IPS-18c (cell line): ENCODE results near the gene SH3BGRL3.
"Not testable (repeated sequence)": the region's sequence is repeated elsewhere in the genome, so short reads cannot be mapped to it uniquely, and the experiment has no call there.

Experiments
- H3K4me3 ChIP-seq: 2 replicates; pipeline ENCODE4 v1.7.0; 2013; ENCODE audit warnings: low read depth, mild to moderate bottlenecking, low read length, moderate library complexity; ENCODE audit not compliant: insufficient read depth
- H3K9me3 ChIP-seq: one replicate; pipeline ENCODE4 v1.6.1; 2013; ENCODE audit warnings: mild to moderate bottlenecking, low read length, moderate library complexity; ENCODE audit not compliant: control insufficient read depth, insufficient read depth

Gene SH3BGRL3

DNA sequence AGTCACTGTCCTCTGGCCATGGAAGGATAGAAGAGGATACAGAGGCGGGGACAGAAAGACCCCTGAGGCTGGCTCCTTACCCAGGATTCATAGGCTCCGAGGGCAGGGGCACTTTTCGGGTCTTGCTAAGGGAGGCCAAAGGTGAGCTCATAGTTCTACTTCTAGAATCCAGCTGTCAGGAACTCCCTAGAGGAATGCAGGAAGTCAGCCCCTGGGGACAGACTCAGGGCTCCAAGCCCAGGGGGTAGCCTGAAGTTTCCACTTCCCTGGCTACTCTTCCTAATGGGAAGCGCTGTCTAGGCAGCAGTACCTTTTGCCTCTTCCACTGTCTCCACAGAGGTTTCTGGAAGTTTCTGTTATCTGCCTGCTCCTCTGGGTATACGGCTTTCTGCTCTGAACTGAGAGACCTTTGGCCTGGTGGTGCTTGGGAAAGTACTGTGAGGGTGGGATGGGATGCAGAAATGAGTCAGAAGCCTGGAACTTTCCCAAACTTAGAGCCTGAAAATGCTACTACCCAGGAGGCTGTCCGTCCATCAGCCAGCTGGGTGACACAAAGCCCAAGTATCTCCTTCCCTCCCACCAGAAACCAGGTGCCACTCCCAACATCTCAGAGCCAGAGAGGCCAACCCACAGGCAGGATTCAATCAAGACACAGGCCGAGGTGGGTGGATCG, 23.0 kb downstream of the SH3BGRL3 start:
- Histone ChIP-seq H3K9me3 (no peaks in the 10 kb centered on the region), H3K4me3 (no peak overlapping the region)

- Histone ChIP-seq H3K4me3 (peak overlapping the region; percentile 72), H3K9me3 (no peaks in the 10 kb centered on the region)
Observed at GRCh38 chr1:26305667-26306289, 25.9 kb downstream of the SH3BGRL3 start.

DNA sequence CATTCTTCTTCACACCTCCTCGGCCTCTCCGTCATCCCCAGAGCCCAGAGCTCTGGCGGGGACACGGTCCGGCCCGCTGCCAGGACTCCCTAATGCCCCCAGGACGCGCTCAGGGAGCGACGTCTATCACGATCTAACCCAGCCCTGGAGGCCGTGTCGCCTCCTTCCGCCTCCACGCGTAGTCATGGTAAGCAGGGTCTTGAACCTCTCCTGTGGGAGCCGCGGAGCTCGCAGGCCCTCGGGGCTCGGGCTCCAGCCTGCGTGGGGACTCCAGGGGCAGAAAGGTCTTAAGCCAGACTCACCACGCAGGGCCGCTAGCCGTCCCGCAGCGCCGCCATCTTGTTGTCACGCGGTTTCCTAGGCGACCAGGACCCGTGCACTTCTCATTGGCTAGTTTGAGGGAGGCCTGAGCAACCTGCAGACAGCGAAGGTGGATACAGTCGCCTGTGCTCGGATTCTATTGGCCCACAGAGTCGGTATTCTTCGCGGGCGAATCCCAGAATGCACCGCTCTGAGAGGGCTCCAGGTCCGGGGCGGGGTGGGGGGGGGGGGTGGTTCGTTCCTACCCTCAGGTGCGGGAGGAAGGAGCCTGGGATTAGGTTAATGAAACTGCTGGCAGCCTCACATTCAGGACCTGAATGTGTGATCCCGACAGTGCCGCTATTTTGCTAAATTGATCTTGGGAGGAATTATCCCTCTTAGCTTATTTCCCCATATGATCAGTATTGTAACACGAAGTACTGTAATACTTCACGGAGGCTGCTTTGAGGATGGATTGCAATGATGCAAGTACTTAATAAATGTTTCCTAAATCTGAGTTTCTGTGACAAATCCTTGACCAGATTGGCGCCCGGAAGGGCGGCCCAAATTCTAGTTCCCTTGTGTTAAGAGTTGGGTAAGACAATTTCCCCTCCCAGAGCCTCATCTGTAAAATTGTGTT, 26.7 kb downstream of the SH3BGRL3 start, which contains the start of gene UBXN11:
UBXN11 (minus strand) TSS at position 347 of the 940 bp plus-strand sequence. CDS start 3,753 bp downstream, outside the sequence.
- Histone ChIP-seq H3K9me3 (no peaks in the 10 kb centered on the region), H3K4me3 (peak within 1 kb of the TSS; percentile 72)

GRCh38 chr1:26307363-26307781, 27.5 kb downstream of the SH3BGRL3 start:
- H3K9me3 ChIP-seq: no peaks in the 10 kb centered on the region
- H3K4me3 ChIP-seq: no peak overlapping the region

DNA sequence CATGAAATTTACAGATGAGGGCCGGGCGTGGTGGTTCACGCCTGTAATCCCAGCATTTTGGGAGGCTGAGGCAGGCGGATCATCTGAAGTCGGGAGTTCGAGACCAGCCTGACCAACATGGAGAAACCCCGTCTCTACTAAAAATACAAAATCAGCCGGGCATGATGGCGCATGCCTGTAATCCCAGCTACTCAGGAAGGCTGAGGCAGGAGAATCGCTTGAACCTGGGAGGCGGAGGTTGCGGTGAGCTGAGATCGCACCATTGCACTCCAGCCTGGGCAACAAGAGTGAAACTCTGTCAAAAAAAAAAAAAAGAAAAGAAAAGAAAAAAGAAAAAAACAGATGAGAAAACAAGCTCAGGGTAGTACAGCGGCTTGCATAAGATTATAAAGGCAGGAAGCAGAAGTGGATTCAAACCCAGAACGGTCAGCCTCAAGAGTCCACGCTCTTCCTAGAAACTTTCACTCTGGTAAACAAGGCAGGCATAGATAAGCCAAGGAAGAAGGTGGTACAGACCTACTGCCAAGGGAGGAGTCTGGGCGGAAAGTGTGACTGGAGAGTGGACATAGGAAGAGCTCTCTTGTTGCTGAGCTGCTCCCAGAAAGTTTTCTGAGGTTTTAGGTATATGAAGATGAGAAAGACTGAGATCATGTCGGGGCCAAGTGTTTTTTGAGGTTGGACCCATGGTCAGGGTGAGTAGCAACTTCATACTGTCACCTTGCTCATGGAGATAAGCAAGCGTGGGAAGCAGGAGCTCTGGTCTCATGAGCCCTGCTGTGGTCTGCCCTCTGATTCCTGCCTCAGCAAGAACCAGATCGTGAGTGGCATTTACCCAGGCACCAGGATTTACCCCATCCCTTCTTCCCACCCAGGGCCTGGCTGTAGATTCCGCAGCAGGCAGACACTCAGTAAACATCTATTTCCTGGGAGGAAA, 28.3 kb downstream of the SH3BGRL3 start:
- not testable (repeated sequence) for H3K9me3 ChIP-seq, H3K4me3 ChIP-seq

DNA sequence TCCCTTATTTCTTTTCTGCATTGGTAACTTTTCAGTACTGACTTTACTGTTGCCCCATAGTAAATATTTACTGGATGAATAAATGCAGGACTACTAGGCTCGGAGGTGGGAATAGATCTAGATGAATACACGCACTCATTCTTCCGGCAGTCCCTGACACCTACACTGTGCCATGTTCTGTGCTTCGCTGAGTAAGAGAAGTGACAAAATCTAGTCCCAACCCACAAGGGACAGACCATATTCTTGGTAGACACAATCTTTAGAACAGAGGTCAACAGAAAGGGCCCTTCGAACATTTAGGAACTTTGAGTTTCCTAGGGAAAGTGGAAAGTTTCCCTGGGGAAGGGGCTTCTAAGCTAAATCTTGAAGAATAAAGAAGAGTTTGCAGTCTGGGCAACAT, 34.6 kb downstream of the SH3BGRL3 start:
- Histone ChIP-seq H3K4me3 (no peak overlapping the region), H3K9me3 (no peaks in the 10 kb centered on the region)

DNA sequence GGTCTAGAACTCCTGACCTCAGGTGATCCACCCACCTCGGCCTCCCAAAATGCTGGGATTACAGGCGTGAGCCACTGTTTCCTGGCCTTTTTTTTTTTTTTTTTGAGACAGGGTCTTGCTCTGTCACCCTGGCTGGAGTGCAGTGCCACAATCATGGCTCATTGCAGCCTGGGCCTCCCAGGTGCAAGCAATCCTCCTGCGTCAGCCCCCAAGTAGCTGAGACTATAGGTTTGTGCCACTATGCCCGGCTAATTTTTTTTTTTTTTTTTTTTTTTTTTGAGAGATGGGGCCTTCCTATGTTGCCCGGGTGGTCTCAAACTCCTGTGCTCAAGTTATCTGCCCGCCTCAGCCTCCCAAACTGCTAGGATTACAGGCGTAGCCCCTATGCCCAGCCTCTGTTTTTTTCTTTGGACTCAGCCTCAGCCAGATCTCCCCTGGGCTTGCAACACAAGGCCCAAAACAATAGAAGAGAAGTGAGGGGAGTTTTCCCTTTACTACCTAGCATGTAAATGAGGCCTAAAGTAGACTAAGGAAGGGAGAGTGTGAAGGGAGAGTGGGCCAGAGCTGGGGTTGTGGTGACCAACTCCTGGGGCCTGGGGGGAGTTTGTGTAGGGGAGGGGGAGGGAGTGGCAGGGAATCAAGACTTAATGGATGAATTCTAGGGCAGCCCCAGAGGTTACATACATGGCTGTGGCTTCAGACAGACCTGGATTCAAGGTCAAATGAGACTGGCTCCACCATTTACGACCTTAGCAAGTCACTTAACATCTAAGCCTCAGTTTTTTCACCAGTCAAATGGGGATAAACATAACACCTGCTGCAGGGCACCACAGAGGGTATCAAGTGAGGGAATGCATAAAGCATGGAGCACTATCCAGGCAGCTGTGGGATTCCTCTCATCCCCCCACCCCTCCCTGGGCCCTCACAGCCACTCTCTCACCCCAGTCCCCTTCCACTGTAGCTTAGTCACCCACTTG, 36.3 kb downstream of the SH3BGRL3 start:
- H3K9me3 ChIP-seq: no peaks in the 10 kb centered on the region
- H3K4me3 ChIP-seq: no peak overlapping the region

- H3K4me3 ChIP-seq: no peak overlapping the region
- H3K9me3 ChIP-seq: no peaks in the 10 kb centered on the region
Observed at GRCh38 chr1:26317146-26317545, 37.3 kb downstream of the SH3BGRL3 start.

DNA sequence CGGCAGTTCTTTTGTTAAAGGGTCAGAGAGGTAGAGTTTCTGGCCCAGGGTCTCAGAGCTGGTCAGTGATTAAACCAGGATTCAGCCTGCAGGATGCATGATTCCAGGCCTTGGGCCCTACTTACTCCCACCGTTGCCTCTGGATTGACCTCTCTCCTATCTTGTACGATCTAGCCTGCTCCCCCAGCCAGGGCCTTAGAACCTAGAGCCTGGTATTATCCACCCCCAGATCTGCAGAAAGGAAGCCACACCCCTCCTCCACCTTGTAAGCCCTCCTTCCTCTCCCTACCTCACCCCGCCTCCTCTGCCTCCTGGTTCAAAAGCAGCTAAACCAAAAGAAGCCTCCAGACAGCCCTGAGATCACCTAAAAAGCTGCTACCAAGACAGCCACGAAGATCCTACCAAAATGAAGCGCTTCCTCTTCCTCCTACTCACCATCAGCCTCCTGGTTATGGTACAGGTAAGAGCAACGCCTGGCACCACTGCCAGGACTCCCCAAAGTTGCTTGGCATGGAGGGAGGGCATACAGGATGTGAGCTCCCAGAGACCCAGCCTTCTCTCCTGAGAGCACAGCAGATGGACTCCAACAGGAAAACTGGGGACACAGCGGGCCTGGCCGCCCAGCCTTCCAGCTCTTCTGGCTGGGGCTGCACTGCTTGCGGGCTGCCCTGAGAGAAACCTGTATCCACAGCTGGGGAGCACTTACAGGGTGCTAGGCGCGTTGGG, 37.9 kb downstream of the SH3BGRL3 start, which contains the start of gene CD52:
CD52 (plus strand) TSS at position 347 of the 726 bp plus-strand sequence; CDS start at position 407, 60 bp downstream.
- Histone ChIP-seq H3K4me3 (no peak within 1 kb of the TSS), H3K9me3 (no peaks in the 10 kb centered on the region)

GRCh38 chr1:26318338-26319064, 38.6 kb downstream of the SH3BGRL3 start:
- Histone ChIP-seq H3K4me3 (no peak overlapping the region), H3K9me3 (no peaks in the 10 kb centered on the region)

- Histone ChIP-seq H3K4me3 (no peak overlapping the region), H3K9me3 (no peaks in the 10 kb centered on the region)
Observed at GRCh38 chr1:26320896-26321295, 41.0 kb downstream of the SH3BGRL3 start.

DNA sequence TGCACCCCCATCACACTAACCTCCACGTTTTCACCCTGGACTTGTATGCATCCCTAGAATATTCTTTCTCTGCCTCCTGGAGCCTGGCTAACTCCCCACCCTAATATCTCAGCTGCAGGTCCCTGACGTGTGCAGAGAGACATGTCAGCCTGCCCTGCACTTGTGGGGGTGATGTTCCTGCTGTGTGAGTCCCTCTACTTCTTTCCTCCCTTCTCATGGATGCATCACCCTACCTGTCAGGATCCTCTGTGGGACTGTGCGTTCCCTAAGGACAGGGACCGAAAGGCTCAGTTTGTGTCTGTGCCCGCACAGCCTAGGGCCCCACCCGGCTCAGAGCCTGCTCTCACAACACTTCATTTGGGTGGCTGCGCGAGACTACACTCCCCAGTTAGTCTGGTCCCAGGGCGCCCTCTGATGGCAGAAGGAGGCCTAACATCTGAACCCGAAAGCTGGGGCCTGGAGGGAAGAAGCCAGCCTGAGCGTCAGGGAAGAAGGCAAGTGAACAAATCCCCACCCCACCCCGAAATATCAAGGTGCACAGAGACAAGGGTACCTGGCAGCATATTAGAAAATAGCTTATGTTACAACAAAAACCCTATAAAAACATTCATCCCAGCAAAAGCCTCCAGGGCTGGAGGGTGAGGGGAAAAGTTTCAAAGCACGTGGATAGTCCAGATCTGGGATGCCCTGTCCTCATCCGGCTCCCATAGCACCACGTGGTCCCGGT, 41.6 kb downstream of the SH3BGRL3 start:
- Histone ChIP-seq H3K4me3 (no peak overlapping the region), H3K9me3 (no peaks in the 10 kb centered on the region)

DNA sequence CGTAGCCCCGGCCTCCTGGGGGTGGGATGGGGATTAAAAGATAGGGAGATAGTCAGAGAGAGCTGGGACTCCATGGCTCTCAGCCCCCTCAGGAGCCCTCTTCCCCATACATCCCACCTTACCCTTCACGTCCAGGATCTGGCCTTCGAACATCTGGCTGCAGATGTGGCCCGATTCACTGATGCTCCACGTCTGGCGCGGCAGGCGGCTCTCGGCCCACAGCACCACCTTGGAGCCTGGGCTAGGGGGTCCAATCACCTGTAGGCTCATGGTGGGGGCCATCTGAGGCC, 42.1 kb downstream of the SH3BGRL3 start:
- no peak overlapping the region for H3K4me3 ChIP-seq
- H3K9me3 ChIP-seq: no peaks in the 10 kb centered on the region

GRCh38 chr1:26323382-26323781, 43.5 kb downstream of the SH3BGRL3 start:
- Histone ChIP-seq H3K9me3 (no peaks in the 10 kb centered on the region), H3K4me3 (no peak overlapping the region)
